Ovary (tissue), 3 donors: Measurements from ENCODE around the gene TMEM11.

Experiments used
- CTCF ChIP-seq, 3 donors: fragments of 450-650 bp in 2 of 3; fragments of 200-600 bp in 1 of 3; IDR thresholded peaks; one replicate each; pipeline versions ENCODE4 v1.5.1 to v1.8.0; 2016 to 2022; ENCODE audit warnings: antibody characterized with exemption in 3 of 3, mild to moderate bottlenecking in 1 of 3
- EP300 ChIP-seq: sonication (generic); formaldehyde crosslinking; IDR thresholded peaks from one replicate; pipeline ENCODE4 v1.6.1; 2017; ENCODE audit warnings: antibody characterized with exemption
- POLR2A ChIP-seq: fragments of 450-650 bp; IDR thresholded peaks from one replicate; pipeline ENCODE4 v1.6.1; 2017; ENCODE audit warnings: antibody characterized with exemption, mild to moderate bottlenecking, moderate library complexity
- donor health status: DM: no; HTN: no; CAD: no.

- TF ChIP-seq POLR2A (no peak), CTCF (IDR thresholded peaks at IDR 0.05) (no peak), EP300 (no peak)
Measured at GRCh38 chr17:21215935-21216334, 2.0 kb upstream of the TMEM11 start.
